HG02678 (cell line): Measurements from ENCODE around the gene ABHD4.
"Not testable (repeated sequence)": the region's sequence is repeated elsewhere in the genome, so short reads cannot be mapped to it uniquely, and the experiment has no call there.

ENCODE experiments used
- ATAC-seq: cut with Tn5 transposase; IDR thresholded peaks from one replicate; pipeline ENCODE4 v1.9.1; 2021; ENCODE audit warnings: mild to moderate bottlenecking, moderate library complexity; ENCODE audit not compliant: unreplicated experiment

ABHD4 gene

GRCh38 chr14:22622255-22622654 is 24.2 kb downstream of the ABHD4 start:
- ATAC-seq: no peak

GRCh38 chr14:22623047-22623446 is 24.9 kb downstream of the ABHD4 start:
- ATAC-seq: no peak

GRCh38 chr14:22626590-22626989 is 28.5 kb downstream of the ABHD4 start:
- ATAC-seq: no peak

GRCh38 chr14:22627506-22628263 is 29.6 kb downstream of the ABHD4 start:
- no peak for ATAC-seq

GRCh38 chr14:22629361-22629760 is 31.3 kb downstream of the ABHD4 start:
- ATAC-seq: no peak

- ATAC-seq: no peak
Observed at GRCh38 chr14:22630066-22630465, 32.0 kb downstream of the ABHD4 start.

- no peak for ATAC-seq
Observed at GRCh38 chr14:22630486-22630885, 32.4 kb downstream of the ABHD4 start.

- ATAC-seq: no peak
Observed at GRCh38 chr14:22634233-22634900, 36.3 kb downstream of the ABHD4 start.

- ATAC-seq: not testable (repeated sequence)
Observed at GRCh38 chr14:22635980-22636379, 37.9 kb downstream of the ABHD4 start.

- no peak for ATAC-seq
Observed at GRCh38 chr14:22640192-22640591, 42.1 kb downstream of the ABHD4 start.

GRCh38 chr14:22641846-22642245 is 43.7 kb downstream of the ABHD4 start:
- no peak for ATAC-seq

- no peak for ATAC-seq
Observed at GRCh38 chr14:22644305-22644635, 46.2 kb downstream of the ABHD4 start, which contains the start of gene OR6J1. Gene OR6J1 (minus strand): TSS chr14:22644352. CDS start chr14:22634811, 9,541 bp downstream.

GRCh38 chr14:22646570-22647254 is 48.6 kb downstream of the ABHD4 start:
- ATAC-seq: no peak

- no peak for ATAC-seq
Observed at GRCh38 chr14:22648506-22648905, 50.4 kb downstream of the ABHD4 start.

GRCh38 chr14:22650046-22650739 is 52.1 kb downstream of the ABHD4 start:
- no peak for ATAC-seq

GRCh38 chr14:22650960-22651521 is 52.9 kb downstream of the ABHD4 start:
- no peak for ATAC-seq

GRCh38 chr14:22651586-22651985 is 53.5 kb downstream of the ABHD4 start:
- ATAC-seq: no peak

- ATAC-seq: no peak
Observed at GRCh38 chr14:22653012-22653621, 55.0 kb downstream of the ABHD4 start.

- no peak for ATAC-seq
Observed at GRCh38 chr14:22656226-22656625, 58.1 kb downstream of the ABHD4 start.

- no peak for ATAC-seq
Observed at GRCh38 chr14:22656945-22657731, 59.0 kb downstream of the ABHD4 start.
